ENCODE data around the gene LGR5.

LGR5 gene

GRCh38 chr12:71556875-71557274 is 117.3 kb downstream of the LGR5 start:
- no peak overlapping the region for H2AFZ ChIP-seq (ENCODE audit: low read depth, low read length, severe bottlenecking)
- H3K36me3 ChIP-seq (ENCODE audit: low read length), result no peaks in the 10 kb centered on the region
- H3K4me2 ChIP-seq (ENCODE audit: low read depth, low read length, poor library complexity, severe bottlenecking), result no peak overlapping the region
- H3K79me2 ChIP-seq (ENCODE audit: insufficient read depth, low read length), result no peaks in the 10 kb centered on the region
- H3K27me3 ChIP-seq (ENCODE audit: low read length), result no peaks in the 10 kb centered on the region
- no peak overlapping the region for H3K9ac ChIP-seq (ENCODE audit: low read length)
- H4K20me1 ChIP-seq (ENCODE audit: low read depth, low read length), result no peaks in the 10 kb centered on the region
- no peak for TF ChIP-seq CTCF (IDR thresholded peaks at IDR 0.05; ENCODE audit: insufficient read depth, low read length, poor library complexity, severe bottlenecking)
- TF ChIP-seq EZH2phosphoT487 (conservative IDR thresholded peaks at IDR 0.05; ENCODE audit: low read length), result no peak
- H3K9me3 ChIP-seq (ENCODE audit: insufficient read depth, low read length), result no peaks in the 10 kb centered on the region
- no peaks in the 10 kb centered on the region for H3K9me2 ChIP-seq (replicated peaks; ENCODE audit: insufficient read depth, low read length)
- no peak overlapping the region for H3K27ac ChIP-seq (ENCODE audit: low read depth, low read length)
- no peak overlapping the region for H3K4me3 ChIP-seq (ENCODE audit: insufficient read depth, low read length, poor library complexity, severe bottlenecking)
- no peaks in the 10 kb centered on the region for H3F3A ChIP-seq (ENCODE audit: insufficient read depth)

- no peaks in the 10 kb centered on the region for H3K36me3 ChIP-seq (ENCODE audit: low read length)
- H3K27ac ChIP-seq (ENCODE audit: low read depth, low read length), result no peak overlapping the region
- no peak overlapping the region for H3K4me2 ChIP-seq (ENCODE audit: low read depth, low read length, poor library complexity, severe bottlenecking)
- H2AFZ ChIP-seq (ENCODE audit: low read depth, low read length, severe bottlenecking), result no peak overlapping the region
- TF ChIP-seq EZH2phosphoT487 (conservative IDR thresholded peaks at IDR 0.05; ENCODE audit: low read length) (no peak), CTCF (IDR thresholded peaks at IDR 0.05; ENCODE audit: insufficient read depth, low read length, poor library complexity, severe bottlenecking) (no peak)
- no peaks in the 10 kb centered on the region for H3K79me2 ChIP-seq (ENCODE audit: insufficient read depth, low read length)
- no peaks in the 10 kb centered on the region for H3F3A ChIP-seq (ENCODE audit: insufficient read depth)
- no peaks in the 10 kb centered on the region for H4K20me1 ChIP-seq (ENCODE audit: low read depth, low read length)
- no peaks in the 10 kb centered on the region for H3K9me3 ChIP-seq (ENCODE audit: insufficient read depth, low read length)
- H3K9ac ChIP-seq (ENCODE audit: low read length), result no peak overlapping the region
- H3K9me2 ChIP-seq (replicated peaks; ENCODE audit: insufficient read depth, low read length), result no peaks in the 10 kb centered on the region
- no peak overlapping the region for H3K4me3 ChIP-seq (ENCODE audit: insufficient read depth, low read length, poor library complexity, severe bottlenecking)
- no peaks in the 10 kb centered on the region for H3K27me3 ChIP-seq (ENCODE audit: low read length)
Measured at GRCh38 chr12:71558445-71558844, 118.8 kb downstream of the LGR5 start.

- TF ChIP-seq EZH2phosphoT487 (conservative IDR thresholded peaks at IDR 0.05; ENCODE audit: low read length) (no peak), CTCF (IDR thresholded peaks at IDR 0.05; ENCODE audit: insufficient read depth, low read length, poor library complexity, severe bottlenecking) (no peak)
- H3K4me2 ChIP-seq (ENCODE audit: low read depth, low read length, poor library complexity, severe bottlenecking), result no peak overlapping the region
- H3F3A ChIP-seq (ENCODE audit: insufficient read depth), result no peaks in the 10 kb centered on the region
- H4K20me1 ChIP-seq (ENCODE audit: low read depth, low read length), result no peaks in the 10 kb centered on the region
- H3K36me3 ChIP-seq (ENCODE audit: low read length), result no peaks in the 10 kb centered on the region
- H3K9me3 ChIP-seq (ENCODE audit: insufficient read depth, low read length), result no peaks in the 10 kb centered on the region
- H3K79me2 ChIP-seq (ENCODE audit: insufficient read depth, low read length), result no peaks in the 10 kb centered on the region
- H3K27me3 ChIP-seq (ENCODE audit: low read length), result no peaks in the 10 kb centered on the region
- H2AFZ ChIP-seq (ENCODE audit: low read depth, low read length, severe bottlenecking), result no peak overlapping the region
- no peak overlapping the region for H3K9ac ChIP-seq (ENCODE audit: low read length)
- no peak overlapping the region for H3K4me3 ChIP-seq (ENCODE audit: insufficient read depth, low read length, poor library complexity, severe bottlenecking)
- H3K27ac ChIP-seq (ENCODE audit: low read depth, low read length), result no peak overlapping the region
- H3K9me2 ChIP-seq (replicated peaks; ENCODE audit: insufficient read depth, low read length), result no peaks in the 10 kb centered on the region
Measured at GRCh38 chr12:71562676-71563595, 123.3 kb downstream of the LGR5 start.

All from SU-DHL-6 (cell line).